Activated CD4-positive, alpha-beta T cell treated with anti-CD3 and anti-CD28 coated beads, Interleukin-2, amount 50 U/mL, for 24 hours (primary cell): ENCODE results near the gene DYNLL2.
A peak's percentile ranks its signal among the peaks of the same experiment; 100 is the strongest.
"Not testable (repeated sequence)": the region's sequence is repeated elsewhere in the genome, so short reads cannot be mapped to it uniquely, and the experiment has no call there.

Experiments
- DNase-seq, 2 donors: peaks; one replicate each; pipeline ENCODE4 v3.0.0-alpha.2; 2020; ENCODE audit warnings: low read depth in 1 of 2, low spot score in 1 of 2

DYNLL2 gene

DNA sequence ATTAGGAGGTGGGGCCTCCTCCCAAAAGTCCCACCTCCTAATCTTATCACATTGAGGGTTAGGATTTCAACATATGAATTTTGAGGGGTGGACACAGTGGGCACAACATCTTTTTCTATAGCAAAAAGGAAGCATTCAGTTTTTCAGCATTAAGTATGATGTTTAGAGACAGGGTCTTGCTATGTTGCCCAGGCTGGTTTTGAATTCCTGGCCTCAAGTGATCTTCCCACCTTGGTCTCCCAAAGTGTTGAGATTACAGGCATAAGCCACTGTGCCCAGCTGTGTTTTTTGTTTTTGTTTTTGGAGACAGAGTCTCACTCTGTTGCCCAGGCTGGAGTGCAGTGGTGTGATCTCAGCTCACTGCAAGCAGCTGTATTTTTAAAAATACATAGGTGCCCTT is 18.7 kb downstream of the DYNLL2 start:
- DNase-seq, result not testable (repeated sequence)

DNA sequence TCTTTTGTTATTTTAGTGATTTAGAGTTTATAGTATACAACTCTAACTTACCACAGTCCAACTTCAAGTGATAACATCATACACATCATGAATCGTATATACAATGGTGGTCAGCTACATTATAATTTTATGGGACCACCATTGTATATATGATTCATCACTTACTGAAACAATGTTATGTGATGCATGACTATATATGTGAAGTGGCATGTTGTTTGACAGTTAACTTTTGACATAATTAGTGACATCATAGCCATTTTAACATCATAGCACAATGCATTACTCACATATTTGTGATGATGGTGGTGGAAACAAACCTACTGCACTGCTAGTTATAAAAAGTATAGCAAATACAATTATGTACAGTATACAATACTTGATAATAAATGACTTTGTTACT is 21.9 kb downstream of the DYNLL2 start:
- no peak for DNase-seq

DNA sequence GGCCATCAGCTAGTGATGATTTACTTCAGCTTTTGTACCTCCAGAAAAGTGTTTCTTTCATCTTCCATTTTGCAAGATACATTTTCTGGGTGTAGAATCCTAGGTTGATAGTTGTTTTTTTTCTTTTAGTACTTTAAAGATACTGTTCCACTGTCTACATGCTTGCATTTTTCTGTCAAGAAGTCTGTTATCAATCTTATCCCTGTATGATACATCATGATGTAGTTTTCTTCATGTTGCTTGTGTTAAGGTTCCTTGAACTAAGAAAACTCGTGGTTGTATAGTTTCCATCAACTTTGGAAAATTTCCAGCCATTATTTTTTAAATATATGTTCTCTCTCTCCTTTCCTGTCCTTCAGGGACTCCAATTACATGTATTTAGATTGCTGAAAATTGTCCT is 24.1 kb downstream of the DYNLL2 start:
- DNase-seq, result no peak

DNA sequence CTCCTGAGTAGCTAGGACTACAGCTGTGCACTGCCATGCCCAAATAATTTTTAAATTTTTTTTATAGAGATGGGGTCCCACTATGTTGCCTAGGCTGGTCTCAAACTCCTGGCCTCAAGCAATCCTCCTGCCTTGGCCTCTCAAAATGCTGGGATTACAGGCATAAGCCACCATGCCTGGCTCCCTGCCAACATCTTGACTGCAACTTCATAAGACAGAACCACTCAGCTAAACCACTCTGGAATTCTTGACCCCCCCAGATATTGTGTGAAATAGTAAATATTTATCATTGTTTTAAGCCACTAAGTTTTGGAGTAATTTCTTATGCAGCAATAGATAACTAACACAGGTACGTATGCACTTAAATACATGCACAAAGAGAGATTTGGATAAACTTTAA is 26.0 kb downstream of the DYNLL2 start:
- DNase-seq, result no peak

DNA sequence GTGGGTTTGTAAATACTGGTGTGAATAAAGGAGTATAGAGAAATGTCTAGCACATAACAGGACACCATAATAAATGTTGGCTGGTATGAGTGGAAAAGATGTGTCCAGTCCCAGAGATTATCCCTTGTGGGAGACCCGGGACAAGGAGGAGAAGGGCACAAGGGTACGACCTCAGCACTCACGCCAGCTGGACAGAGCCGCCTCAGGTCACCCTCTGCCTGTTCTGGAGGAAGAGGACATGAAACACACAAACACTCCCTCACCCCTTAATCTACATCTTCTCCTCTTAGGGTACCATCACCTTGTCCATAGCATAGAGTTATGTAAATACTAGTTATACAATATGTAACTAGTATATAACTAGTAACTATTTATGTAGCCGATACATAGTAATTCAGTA is 26.8 kb downstream of the DYNLL2 start:
- DNase-seq, result no peak

DNA sequence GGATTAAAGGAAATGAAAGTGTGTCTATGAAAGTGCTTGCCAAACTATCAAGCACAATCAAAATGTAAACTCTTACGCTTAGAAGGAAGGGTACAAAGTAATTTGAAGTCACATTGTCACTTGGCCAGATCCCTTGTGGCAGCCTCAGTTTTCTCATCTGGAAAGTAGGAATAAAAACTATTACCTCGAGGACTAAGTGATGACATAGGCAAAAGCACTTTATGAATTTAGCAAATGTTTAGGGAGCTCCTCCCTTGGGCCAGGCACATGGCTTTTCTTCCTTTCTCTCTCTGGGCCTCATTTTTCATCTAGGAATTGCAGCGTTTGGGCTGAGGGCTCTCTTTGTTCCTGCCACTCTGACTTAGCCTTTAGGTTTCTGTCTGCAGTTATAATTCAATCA is 28.5 kb downstream of the DYNLL2 start:
- no peak for DNase-seq

DNA sequence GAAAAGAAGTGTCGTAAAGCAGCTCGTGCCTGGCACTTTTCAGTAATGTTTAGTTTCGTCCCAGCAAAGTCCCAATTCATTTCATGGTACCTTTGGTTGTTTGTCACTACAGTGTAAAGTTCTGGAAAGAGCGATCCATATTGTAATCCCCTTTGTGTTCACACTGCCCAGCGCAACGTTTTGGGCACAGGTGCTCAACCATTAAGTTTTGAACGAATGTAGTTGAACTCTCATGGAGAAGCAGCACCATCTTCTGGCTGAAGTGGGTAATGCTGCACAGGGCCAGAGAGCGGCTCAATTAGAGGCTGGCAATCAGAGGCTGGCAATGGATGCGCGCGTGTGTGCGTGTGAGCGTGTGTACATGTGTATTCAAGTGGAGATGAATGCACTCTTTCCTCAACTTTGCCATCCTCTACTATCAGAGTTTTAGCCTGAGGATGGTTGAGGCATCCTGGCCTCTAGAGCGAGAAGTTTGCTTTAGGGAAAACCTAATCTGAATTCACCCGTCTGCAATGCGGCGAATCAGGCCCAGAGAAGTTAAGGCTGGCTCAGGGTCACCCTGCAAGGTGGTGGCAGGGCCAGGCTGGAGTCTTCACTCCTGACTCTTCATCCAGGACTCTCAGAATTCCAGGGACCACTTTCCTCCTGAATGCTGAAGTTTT is 29.9 kb downstream of the DYNLL2 start:
- peak; percentile 85 to 86 for DNase-seq

DNA sequence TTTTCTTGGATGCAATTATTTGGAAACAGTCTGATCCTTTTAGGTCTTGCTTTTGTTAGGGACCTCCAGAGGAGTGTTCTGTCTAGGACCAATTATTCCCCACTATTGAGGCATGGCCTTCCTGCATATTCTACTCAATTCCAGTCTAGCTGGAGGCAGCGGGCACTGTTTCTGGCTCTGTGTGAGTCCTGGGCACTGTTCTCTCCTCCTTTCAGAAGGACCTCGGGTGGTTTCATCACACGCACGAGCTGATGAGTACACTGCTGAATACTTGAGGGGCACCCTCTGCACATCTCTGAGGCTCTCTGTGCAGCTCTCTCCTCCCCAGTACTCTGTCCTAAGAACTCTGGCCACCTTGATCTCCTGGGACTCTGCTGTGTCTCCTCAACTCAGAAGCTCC is 30.7 kb downstream of the DYNLL2 start:
- no peak for DNase-seq

DNA sequence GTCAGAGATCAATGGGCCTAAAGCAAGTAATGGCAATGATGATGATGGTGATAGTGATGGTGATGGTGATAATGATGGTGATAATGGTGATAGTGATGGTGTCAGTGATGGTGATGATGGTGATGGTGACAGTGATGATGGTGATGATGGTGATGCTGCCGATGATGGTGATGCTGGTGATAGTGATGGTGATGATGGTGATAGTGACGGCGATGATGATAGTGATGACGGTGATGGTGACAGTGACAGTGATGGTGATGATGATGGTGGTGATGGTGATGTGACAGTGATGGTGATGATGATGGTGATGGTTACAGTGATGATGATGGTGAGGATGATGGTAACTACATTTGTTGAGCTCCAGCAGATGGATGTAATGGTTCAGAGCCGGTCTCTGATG is 34.2 kb downstream of the DYNLL2 start:
- DNase-seq, result no peak

DNA sequence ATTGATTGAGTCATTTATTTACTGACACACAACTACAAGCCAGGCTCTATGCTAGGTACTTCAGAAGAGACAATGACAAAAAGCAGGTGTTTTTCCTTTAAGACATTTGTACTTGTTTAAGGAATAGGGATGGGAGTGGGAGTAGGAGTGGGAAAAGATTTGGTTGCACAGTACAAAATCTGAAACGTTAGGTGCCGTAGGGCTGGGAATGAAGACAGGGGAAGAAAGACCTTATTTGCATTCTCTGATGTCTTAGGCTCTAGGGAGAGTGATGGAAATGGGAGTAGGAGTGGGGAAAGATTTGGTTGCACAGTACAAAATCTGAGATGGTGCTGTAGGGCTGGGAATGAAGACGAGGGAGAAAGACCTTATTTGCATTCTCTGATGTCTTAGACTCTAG is 36.3 kb downstream of the DYNLL2 start:
- DNase-seq, result no peak

DNA sequence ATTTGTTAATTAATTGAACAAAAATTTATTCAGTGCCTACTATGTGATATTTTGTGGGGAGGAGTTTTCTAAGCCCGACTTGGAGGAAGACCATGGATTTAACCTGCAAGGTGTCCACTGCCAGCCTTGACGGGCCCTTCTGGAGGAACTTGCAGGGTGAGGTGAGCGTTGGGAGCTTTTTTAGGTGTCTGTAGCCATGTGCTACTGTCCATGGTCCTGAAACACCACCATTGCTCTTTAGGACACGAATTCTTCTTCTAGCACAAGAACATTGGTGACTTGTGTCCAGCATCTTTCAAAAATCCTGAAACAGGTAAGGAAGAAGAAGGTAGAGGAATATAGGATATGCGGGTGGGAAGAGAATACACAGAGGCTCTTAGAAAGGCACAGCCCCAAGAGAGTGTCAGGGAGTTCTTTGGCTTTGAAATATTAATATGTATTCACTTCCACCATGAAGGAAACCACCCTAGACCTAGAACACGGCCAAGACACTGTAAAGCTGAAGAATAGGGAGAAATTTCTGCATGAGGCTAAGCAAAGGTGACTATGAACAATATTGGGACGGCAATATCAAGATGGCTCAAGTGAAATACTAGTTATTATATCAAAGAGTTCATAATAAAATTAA is 37.1 kb downstream of the DYNLL2 start:
- DNase-seq, result peak in 1 of 2 donors; percentile 33

DNA sequence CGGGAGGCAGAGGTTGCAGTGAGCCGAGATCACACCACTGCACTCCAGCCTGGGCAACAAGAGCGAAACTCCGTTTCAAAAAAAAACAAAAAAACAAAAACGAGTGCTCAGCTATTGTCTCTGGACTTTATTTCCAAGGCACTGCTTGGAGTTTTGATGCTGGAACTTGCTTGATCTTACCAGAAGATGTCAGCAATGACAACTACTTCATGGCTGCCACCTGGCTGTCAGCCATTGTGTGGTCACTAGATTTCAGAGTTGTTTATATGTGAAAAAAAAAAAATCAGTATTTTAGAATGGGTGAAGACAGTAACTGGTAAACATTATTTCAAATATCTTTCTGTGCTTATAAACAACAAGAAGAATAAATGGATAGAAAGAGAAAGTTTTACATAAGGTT is 38.7 kb downstream of the DYNLL2 start:
- no peak for DNase-seq

DNA sequence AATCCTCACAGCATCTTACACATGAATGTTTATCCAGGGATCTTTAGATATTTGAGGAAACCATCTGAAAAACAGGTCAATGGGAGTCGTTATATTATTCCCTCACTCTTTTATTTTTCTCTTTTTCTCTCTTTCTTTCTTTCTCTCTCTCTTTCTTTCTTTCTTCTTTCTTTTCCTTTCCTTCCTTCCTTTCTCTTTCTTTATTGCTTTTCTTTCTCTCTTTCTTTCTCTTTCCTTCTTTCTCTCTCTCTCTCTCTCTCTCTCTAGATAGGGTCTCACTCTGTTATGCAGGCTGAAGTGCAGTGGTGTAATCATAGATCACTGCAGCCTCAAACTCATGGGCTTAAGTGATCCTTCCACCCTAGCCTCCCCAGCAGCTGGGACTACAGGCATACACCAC is 44.6 kb downstream of the DYNLL2 start:
- DNase-seq, result no peak

DNA sequence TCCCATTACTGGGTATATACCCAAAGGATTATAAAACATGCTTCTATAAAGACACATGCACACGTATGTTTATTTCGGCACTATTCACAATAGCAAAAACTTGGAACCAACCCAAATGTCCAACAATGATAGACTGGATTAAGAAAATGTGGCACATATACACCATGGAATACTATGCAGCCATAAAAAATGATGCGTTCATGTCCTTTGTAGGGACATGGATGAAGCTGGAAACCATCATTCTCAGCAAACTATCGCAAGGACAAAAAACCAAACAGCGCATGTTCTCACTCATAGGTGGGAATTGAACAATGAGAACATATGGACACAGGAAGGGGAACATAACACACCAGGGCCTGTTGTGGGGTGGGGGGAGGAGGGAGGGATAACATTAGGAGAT is 49.5 kb downstream of the DYNLL2 start:
- DNase-seq, result not testable (repeated sequence)

DNA sequence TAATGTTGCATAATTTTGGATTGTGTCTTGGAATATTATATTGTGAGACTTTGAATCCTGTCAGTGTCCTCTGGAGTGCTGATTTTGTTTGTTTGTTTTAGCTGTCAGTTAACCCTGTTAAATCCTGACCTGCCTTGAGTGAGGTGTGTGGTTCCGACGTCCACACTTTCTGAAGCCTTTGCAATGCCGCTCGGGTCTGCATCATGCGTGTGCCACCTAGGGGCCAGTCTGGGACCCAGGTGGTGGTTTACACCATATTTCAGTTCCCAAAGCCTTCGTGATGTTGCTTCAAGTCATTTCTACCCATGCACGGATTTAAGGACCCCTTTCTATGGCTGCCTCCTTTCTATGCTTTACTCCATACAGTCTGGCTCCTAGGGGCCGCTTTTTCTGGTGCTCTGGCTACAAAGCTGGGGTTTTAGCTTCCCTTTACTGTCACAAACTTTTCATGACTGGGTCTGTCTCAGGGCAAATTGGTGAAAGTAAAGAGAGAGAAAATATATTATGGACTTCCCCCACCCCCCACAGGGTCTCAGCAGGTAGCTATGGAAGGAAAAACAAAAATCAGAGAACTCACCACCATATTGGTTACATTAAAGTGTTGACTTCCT is 53.6 kb downstream of the DYNLL2 start:
- DNase-seq, result no peak

DNA sequence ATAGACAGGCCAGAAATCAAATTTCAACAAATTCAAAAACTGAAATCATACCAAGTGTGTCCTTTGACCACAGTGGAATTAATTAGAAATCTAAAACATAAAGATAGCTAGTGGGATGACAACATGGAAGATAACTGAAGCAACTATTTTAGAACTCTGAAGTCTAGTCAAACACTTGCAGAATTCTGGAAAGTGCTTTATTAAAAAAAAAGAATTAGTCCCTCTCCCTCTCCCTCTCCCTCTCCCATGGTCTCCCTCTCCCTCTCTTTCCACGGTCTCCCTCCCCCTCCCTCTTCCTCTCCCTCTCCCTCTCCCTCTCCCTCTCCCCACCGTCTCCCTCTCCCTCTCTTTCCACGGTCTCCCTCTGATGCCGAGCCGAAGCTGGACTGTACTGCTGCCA is 58.3 kb downstream of the DYNLL2 start:
- no peak for DNase-seq

DNA sequence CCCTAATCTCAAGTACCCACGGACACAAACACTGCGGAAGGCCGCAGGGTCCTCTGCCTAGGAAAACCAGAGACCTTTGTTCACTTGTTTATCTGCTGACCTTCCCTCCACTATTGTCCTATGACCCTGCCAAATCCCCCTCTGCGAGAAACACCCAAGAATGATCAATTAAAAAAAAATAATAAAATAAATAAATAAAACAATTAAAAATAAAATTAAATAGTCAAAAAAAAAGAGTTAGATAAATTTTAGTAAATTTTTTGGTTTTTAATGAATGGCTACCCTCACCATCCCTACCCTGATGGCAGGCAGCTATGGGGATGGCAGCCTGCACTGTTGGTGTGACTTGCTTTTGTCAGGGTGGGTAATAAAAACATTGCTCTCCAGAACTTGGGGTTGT is 60.1 kb downstream of the DYNLL2 start:
- not testable (repeated sequence) for DNase-seq

DNA sequence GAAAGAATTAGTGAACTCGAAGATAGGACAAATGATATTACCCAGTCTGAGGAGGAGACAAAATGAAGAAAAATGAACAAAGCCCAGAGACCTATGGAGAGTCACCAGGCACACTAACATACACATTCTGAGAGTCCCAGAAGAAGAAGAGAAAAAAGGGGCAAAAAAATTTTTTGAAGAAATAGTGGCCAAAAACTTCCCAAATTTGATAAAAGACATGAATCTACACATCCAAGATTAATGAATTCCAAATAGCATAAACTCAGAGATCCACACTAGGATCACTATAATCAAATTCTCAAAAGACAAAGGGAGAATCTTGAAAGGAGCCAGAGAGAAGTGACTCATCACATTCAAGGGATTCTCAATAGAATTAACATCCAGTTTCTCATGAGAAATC is 61.6 kb downstream of the DYNLL2 start:
- DNase-seq, result no peak
